Endothelial cell (in vitro differentiated cells): Measurements from ENCODE around the gene NYNRIN. TPM values are rescaled to one million over a fixed set of nuclear protein-coding genes. Genes with fewer than 3 reads are reported as not detected.

Experiments used
- DNase-seq: peaks from one replicate; pipeline ENCODE4 v3.0.0; 2021; ENCODE audit warnings: low spot score
- H3K27ac Mint-ChIP-seq: one replicate; pipeline ENCODE4 v1.8.0; 2021; ENCODE audit warnings: mixed read lengths, inconsistent platforms; ENCODE audit not compliant: unreplicated experiment
- H3K27me3 Mint-ChIP-seq: one replicate; pipeline ENCODE4 v1.8.0; 2021; ENCODE audit warnings: mild to moderate bottlenecking, moderate library complexity, mixed read lengths, inconsistent platforms; ENCODE audit not compliant: unreplicated experiment
- H3K36me3 Mint-ChIP-seq: one replicate; pipeline ENCODE4 v1.8.0; 2021; ENCODE audit warnings: mild to moderate bottlenecking, low read depth, mixed read lengths, inconsistent platforms; ENCODE audit not compliant: unreplicated experiment
- H3K4me1 Mint-ChIP-seq: one replicate; pipeline ENCODE4 v1.8.0; 2021; ENCODE audit warnings: mild to moderate bottlenecking, mixed read lengths, inconsistent platforms; ENCODE audit not compliant: unreplicated experiment
- H3K4me3 Mint-ChIP-seq: one replicate; pipeline ENCODE4 v1.8.0; 2021; ENCODE audit warnings: mild to moderate bottlenecking, mixed read lengths, inconsistent platforms; ENCODE audit not compliant: unreplicated experiment
- H3K9me3 Mint-ChIP-seq: one replicate; pipeline ENCODE4 v1.8.0; 2021; ENCODE audit warnings: mixed read lengths, inconsistent platforms; ENCODE audit not compliant: unreplicated experiment
- CTCF ChIP-seq: fragments of 200-600 bp; sonication (generic); IDR thresholded peaks from one replicate; pipeline ENCODE4 v1.5.0; 2021; ENCODE audit warnings: antibody characterized with exemption; ENCODE audit not compliant: unreplicated experiment
- total RNA-seq: library from RNA; stranded (reverse); fragmentation: NEBNext Ultra II Directional; extraction: Animal tissue kit (Norgen Biotek cat#: 25700); gene quantifications from one replicate; pipeline ENCODE4 v1.2.1, GENCODE V29; 2021; ENCODE audit not compliant: unreplicated experiment

Gene NYNRIN
- total RNA-seq, 1 donor from 2014 or later, result 49.0 TPM

- no peak for TF ChIP-seq CTCF
- Mint-ChIP-seq H3K27ac (no peak overlapping the region), H3K4me3 (no peak overlapping the region), H3K9me3 (no peaks in the 10 kb centered on the region), H3K36me3 (peaks cover under 1% of the 10 kb centered on the region), H3K27me3 (peaks cover 10% of the 10 kb centered on the region), H3K4me1 (peaks cover 41% of the 10 kb centered on the region)
- no peak for DNase-seq
Observed at GRCh38 chr14:24398293-24398652, 530 bp upstream of the NYNRIN start.

- DNase-seq, result no peak
- no peaks in the 10 kb centered on the region for H3K9me3 Mint-ChIP-seq
Observed at GRCh38 chr14:24399447-24399822, 632 bp downstream of the NYNRIN start.

GRCh38 chr14:24399999-24400718 lies 1.4 kb downstream of the NYNRIN start:
- no peak for TF ChIP-seq CTCF
- H3K4me1 Mint-ChIP-seq, result peaks cover 56% of the 10 kb centered on the region
- peaks cover 8% of the 10 kb centered on the region for H3K36me3 Mint-ChIP-seq
- no peaks in the 10 kb centered on the region for H3K9me3 Mint-ChIP-seq
- H3K27ac Mint-ChIP-seq, result peak overlapping the region; percentile 46
- H3K4me3 Mint-ChIP-seq, result peak overlapping the region; percentile 92
- DNase-seq, result no peak
- peaks cover 10% of the 10 kb centered on the region for H3K27me3 Mint-ChIP-seq

More at GRCh38 chr14:24399447-24399822, 632 bp downstream of the NYNRIN start:
- H3K4me3 Mint-ChIP-seq, result peak overlapping the region; percentile 92
- H3K27me3 Mint-ChIP-seq, result peaks cover 10% of the 10 kb centered on the region
- no peak for TF ChIP-seq CTCF
- H3K4me1 Mint-ChIP-seq, result peaks cover 52% of the 10 kb centered on the region
- H3K27ac Mint-ChIP-seq, result peak overlapping the region; percentile 61
- H3K36me3 Mint-ChIP-seq, result peaks cover 8% of the 10 kb centered on the region

GRCh38 chr14:24401810-24402702 lies 3.3 kb downstream of the NYNRIN start:
- Mint-ChIP-seq H3K9me3 (no peaks in the 10 kb centered on the region), H3K27me3 (peaks cover 7% of the 10 kb centered on the region), H3K4me1 (peaks cover 48% of the 10 kb centered on the region), H3K27ac (no peak overlapping the region), H3K36me3 (peaks cover 12% of the 10 kb centered on the region), H3K4me3 (no peak overlapping the region)
- DNase-seq, result no peak
- TF ChIP-seq CTCF, result no peak
